ENCODE data around the gene FOXD4. TPM values are rescaled to one million over a fixed set of nuclear protein-coding genes. Genes with fewer than 3 reads are reported as not detected.
"Not testable (repeated sequence)": the region's sequence is repeated elsewhere in the genome, so short reads cannot be mapped to it uniquely, and the experiment has no call there.

Gene FOXD4
- total and polyA plus RNA-seq, 2 of the 8 experiments (the other 6 are each of a cell fraction or from before 2014, with no cell fraction given) = 0.03 TPM; not detected in 1

GRCh38 chr9:113468-114266, 4.5 kb downstream of the FOXD4 start:
- Histone ChIP-seq H2AFZ (ENCODE audit: low read length) (peak overlapping the region; percentile 31; the same call in 1 of the 2 replicates), H3K4me2 (ENCODE audit: insufficient read depth in 1 of 2, low read depth in 2 of 2, low read length in 2 of 2) (peak overlapping the region; percentile 70 to 73), H3K4me3 (ENCODE audit: extremely low read depth in 1 of 4, insufficient read depth in 2 of 4, low read depth in 3 of 4, low read length in 4 of 4) (peak overlapping the region; percentile 21 to 54 (median 29); a peak in 6 of 8 replicates), H3K27me3 (replicated peaks in 1 of 4; ENCODE audit: control insufficient read depth in 3 of 4, extremely low read depth in 1 of 4, insufficient read depth in 3 of 4, low read length in 3 of 4) (peaks cover 40 to 78% (median 62%) of the 10 kb centered on the region in 4 experiments)
- POLR2A ChIA-PET (ENCODE audit: partially characterized antibody); H2BK5ac ChIP-seq (ENCODE audit: low read depth, low read length); H3K79me1 ChIP-seq (ENCODE audit: low read depth, low read length); H3K18ac ChIP-seq (ENCODE audit: extremely low read depth, low read length); H2AK5ac ChIP-seq (ENCODE audit: low read depth, low read length); H4K8ac ChIP-seq (ENCODE audit: extremely low read depth, insufficient read depth, low read length); H2BK20ac ChIP-seq (ENCODE audit: low read length); H3K4ac ChIP-seq (replicated peaks; ENCODE audit: insufficient read length, low read depth, low read length); H3K23ac ChIP-seq (ENCODE audit: insufficient read length); H3K23me2 ChIP-seq (ENCODE audit: low read depth, low read length); FAIRE-seq; H2BK15ac ChIP-seq (ENCODE audit: low read length); H2BK12ac ChIP-seq (ENCODE audit: low read depth, low read length); H4K5ac ChIP-seq (ENCODE audit: insufficient read length, low read depth, low read length); CTCF ChIA-PET (ENCODE audit: partially characterized antibody); H3K79me2 ChIP-seq (ENCODE audit: control insufficient read depth in 1 of 2, insufficient read depth in 2 of 2, low read length in 2 of 2); H4K20me1 ChIP-seq (replicated peaks in 1 of 2; ENCODE audit: control insufficient read depth in 1 of 2, insufficient read depth in 2 of 2, low read length in 2 of 2); H3K14ac ChIP-seq (ENCODE audit: insufficient read length); H3K9me3 ChIP-seq (ENCODE audit: insufficient read depth in 2 of 2, low read depth in 1 of 2, low read length in 1 of 2); H2BK120ac ChIP-seq (replicated peaks; ENCODE audit: low read depth, low read length); H4K91ac ChIP-seq (replicated peaks; ENCODE audit: insufficient read length, low read length); H3K36me3 ChIP-seq (ENCODE audit: control insufficient read depth in 2 of 4, insufficient read depth in 4 of 4, low read length in 3 of 4); H3K56ac ChIP-seq (replicated peaks; ENCODE audit: insufficient read length, low read depth, low read length); H3K4me1 ChIP-seq (replicated peaks in 1 of 4; ENCODE audit: control insufficient read depth in 3 of 4, insufficient read depth in 4 of 4, low read length in 3 of 4); H3K27ac ChIP-seq (ENCODE audit: low read depth, low read length); H3K9ac ChIP-seq (replicated peaks in 1 of 4; ENCODE audit: extremely low read depth in 1 of 4, low read depth in 3 of 4, low read length in 3 of 4): not testable (repeated sequence)
- WGBS, 2 experiments (ENCODE audit: extremely low coverage in 1 of 2, insufficient coverage in 1 of 2, insufficient read length in 1 of 2, insufficient replicate concordance in 2 of 2, low coverage in 1 of 2, low lambda C conversion rate in 2 of 2, missing lambda C conversion rate in 1 of 2) = 2% methylated on average over 55 of the region's 111 CpGs; no CpG with 5 or more reads in 1 of the 2 experiments
- peak; percentile 20; the same call in 1 of the 2 replicates for TF ChIP-seq RBBP5 (IDR thresholded peaks at IDR 0.05; ENCODE audit: borderline replicate concordance, low read depth, low read length)
- TF ChIP-seq CREB1 (IDR thresholded peaks at IDR 0.05) = peak; percentile 68
- peak; percentile 5 for TF ChIP-seq KDM4A (IDR thresholded peaks at IDR 0.05; ENCODE audit: low read depth, low read length, severe bottlenecking)
- peak; percentile 96 for TF ChIP-seq EZH2 (IDR thresholded peaks at IDR 0.05; ENCODE audit: low read depth, low read length, severe bottlenecking)
- TF ChIP-seq CBX8 (IDR thresholded peaks at IDR 0.05; ENCODE audit: borderline replicate concordance, low read depth, low read length) = peak; percentile 12; the same call in 1 of the 2 replicates
- peak; percentile 94 for TF ChIP-seq RNF2 (IDR thresholded peaks at IDR 0.05; ENCODE audit: borderline replicate concordance, low read depth, low read length, missing control alignments, poor library complexity, severe bottlenecking)
- peak; percentile 86 for TF ChIP-seq SUZ12 (IDR thresholded peaks at IDR 0.05; ENCODE audit: low read length)
- DNase-seq (ENCODE audit: low read depth in 1 of 2, low spot score in 2 of 2) = peak in 1 of 2 experiments; percentile 80

Measured in H1 (cell line).